Tibial artery (tissue), 4 donors: ENCODE data around the gene SYS1.

Source experiments
- DNase-seq, 2 donors: peaks; one replicate each; pipeline ENCODE4 v3.0.0-alpha.2; 2019
- H3K27ac ChIP-seq, 2 donors: fragments of 200-600 bp; sonication (generic) in 1 of 2; 1 replicate in 1 of 2; 2 replicates in 1 of 2; pipeline ENCODE4 v1.5.1; 2018 to 2019; ENCODE audit warnings: mild to moderate bottlenecking in 1 of 2
- H3K27me3 ChIP-seq, 2 donors: fragments of 200-600 bp; sonication (generic) in 1 of 2; one replicate each; pipeline versions ENCODE4 v1.5.1 to v1.6.0; 2016 to 2019
- H3K36me3 ChIP-seq, 3 donors: fragments of 200-600 bp; sonication (generic) in 2 of 3; one replicate each; pipeline ENCODE4 v1.5.1; 2016 to 2019; ENCODE audit warnings: mild to moderate bottlenecking in 2 of 3
- H3K4me1 ChIP-seq, 4 donors: fragments of 200-600 bp; sonication (generic) in 2 of 4; 1 replicate in 3 of 4; 2 replicates in 1 of 4; pipeline ENCODE4 v1.5.1; 2016 to 2019
- H3K4me3 ChIP-seq, 2 donors: fragments of 200-600 bp; sonication (generic) in 1 of 2; 1 replicate in 1 of 2; 2 replicates in 1 of 2; pipeline ENCODE4 v1.5.1; 2018 to 2019; ENCODE audit warnings: mild to moderate bottlenecking in 2 of 2
- H3K9me3 ChIP-seq, 3 donors: fragments of 200-600 bp; sonication (generic) in 1 of 3; one replicate each; pipeline ENCODE4 v1.5.1; 2016 to 2019
- CTCF ChIP-seq, 2 experiments: fragments of 200-600 bp in 1 of 2; fragments of 450-650 bp in 1 of 2; IDR thresholded peaks; one replicate each; pipeline ENCODE4 v1.5.1; 2017 to 2019; ENCODE audit warnings: antibody characterized with exemption in 2 of 2, mild to moderate bottlenecking in 1 of 2, moderate library complexity in 1 of 2
- intact Hi-C: fragments of 100-400 bp; cut with DNase I; formaldehyde crosslinking; loops from one replicate; pipeline ENCODE4 v1.15.0; 2023; ENCODE audit warnings: low total_unique reads

The SYS1 gene

GRCh38 chr20:45394221-45395113 lies 31.5 kb downstream of the SYS1 start:
- peaks cover 0 to 8% (median 0%) of the 10 kb centered on the region in 3 donors for H3K36me3 ChIP-seq
- intact Hi-C loops: no loop called here
- H3K27me3 ChIP-seq: no peaks in the 10 kb centered on the region
- no peaks in the 10 kb centered on the region for H3K9me3 ChIP-seq
- H3K4me1 ChIP-seq: no peaks in the 10 kb centered on the region
- no peak for TF ChIP-seq CTCF (IDR thresholded peaks at IDR 0.05)
- H3K4me3 ChIP-seq: no peak overlapping the region
- DNase-seq: no peak
- H3K27ac ChIP-seq: no peak overlapping the region

- Histone ChIP-seq H3K9me3 (no peaks in the 10 kb centered on the region), H3K4me1 (no peaks in the 10 kb centered on the region), H3K27me3 (no peaks in the 10 kb centered on the region), H3K4me3 (no peak overlapping the region), H3K36me3 (peaks cover 0 to 8% (median 0%) of the 10 kb centered on the region in 3 donors), H3K27ac (no peak overlapping the region)
- intact Hi-C loops: no loop called here
- DNase-seq: no peak
- no peak for TF ChIP-seq CTCF (IDR thresholded peaks at IDR 0.05)
Observed at GRCh38 chr20:45395114-45395415, 32.1 kb downstream of the SYS1 start.

GRCh38 chr20:45399018-45399417 lies 36.1 kb downstream of the SYS1 start:
- TF ChIP-seq CTCF (IDR thresholded peaks at IDR 0.05): no peak

GRCh38 chr20:45400346-45401031 lies 37.5 kb downstream of the SYS1 start:
- H3K9me3 ChIP-seq: peaks cover 0 to 7% (median 5%) of the 10 kb centered on the region in 3 donors
- H3K27ac ChIP-seq: no peak overlapping the region
- H3K4me1 ChIP-seq: peaks cover 0 to 8% (median under 1%) of the 10 kb centered on the region in 4 donors
- no peaks in the 10 kb centered on the region for H3K36me3 ChIP-seq
- no peak for TF ChIP-seq CTCF (IDR thresholded peaks at IDR 0.05)
- no peaks in the 10 kb centered on the region for H3K27me3 ChIP-seq
- DNase-seq: no peak
- H3K4me3 ChIP-seq: no peak overlapping the region
- intact Hi-C loops: no loop called here

More at GRCh38 chr20:45399018-45399417, 36.1 kb downstream of the SYS1 start:
- intact Hi-C loops: no loop called here
- Histone ChIP-seq H3K9me3 (peaks cover 0 to 7% (median 5%) of the 10 kb centered on the region in 3 donors), H3K4me3 (no peak overlapping the region), H3K27ac (no peak overlapping the region), H3K36me3 (peaks cover 0 to 8% (median 0%) of the 10 kb centered on the region in 3 donors), H3K4me1 (no peaks in the 10 kb centered on the region), H3K27me3 (no peaks in the 10 kb centered on the region)
- DNase-seq: no peak

GRCh38 chr20:45402946-45403345 lies 40.0 kb downstream of the SYS1 start:
- intact Hi-C loops: no loop called here
- no peak overlapping the region for H3K4me3 ChIP-seq
- no peaks in the 10 kb centered on the region for H3K36me3 ChIP-seq
- peaks cover 0 to 9% (median 3%) of the 10 kb centered on the region in 4 donors for H3K4me1 ChIP-seq
- TF ChIP-seq CTCF (IDR thresholded peaks at IDR 0.05): no peak
- DNase-seq: no peak
- H3K27ac ChIP-seq: no peak overlapping the region
- peaks cover 0 to 7% (median 5%) of the 10 kb centered on the region in 3 donors for H3K9me3 ChIP-seq
- no peaks in the 10 kb centered on the region for H3K27me3 ChIP-seq
